Measurements from ENCODE around the gene FRMD5.

DNA sequence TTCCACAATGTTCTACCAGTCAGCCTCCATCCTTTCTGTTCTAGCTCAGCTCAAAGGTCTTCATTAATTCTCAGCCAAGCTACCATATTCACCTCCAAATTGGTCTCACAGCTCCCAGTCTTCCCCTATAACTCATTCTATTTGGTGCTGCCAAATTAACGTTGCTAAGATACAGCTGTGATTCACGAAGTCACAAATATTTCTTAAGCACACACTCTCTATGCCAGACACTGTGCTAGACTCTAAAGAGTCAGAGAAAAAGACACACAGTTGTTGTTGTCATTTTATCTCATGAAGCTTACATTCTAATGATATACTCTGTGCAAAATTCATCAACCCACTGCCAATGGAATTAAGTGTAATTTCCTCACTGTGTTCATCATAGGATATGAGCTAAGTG is 102.8 kb downstream of the FRMD5 start:
- TF ChIP-seq, protein P1, sequence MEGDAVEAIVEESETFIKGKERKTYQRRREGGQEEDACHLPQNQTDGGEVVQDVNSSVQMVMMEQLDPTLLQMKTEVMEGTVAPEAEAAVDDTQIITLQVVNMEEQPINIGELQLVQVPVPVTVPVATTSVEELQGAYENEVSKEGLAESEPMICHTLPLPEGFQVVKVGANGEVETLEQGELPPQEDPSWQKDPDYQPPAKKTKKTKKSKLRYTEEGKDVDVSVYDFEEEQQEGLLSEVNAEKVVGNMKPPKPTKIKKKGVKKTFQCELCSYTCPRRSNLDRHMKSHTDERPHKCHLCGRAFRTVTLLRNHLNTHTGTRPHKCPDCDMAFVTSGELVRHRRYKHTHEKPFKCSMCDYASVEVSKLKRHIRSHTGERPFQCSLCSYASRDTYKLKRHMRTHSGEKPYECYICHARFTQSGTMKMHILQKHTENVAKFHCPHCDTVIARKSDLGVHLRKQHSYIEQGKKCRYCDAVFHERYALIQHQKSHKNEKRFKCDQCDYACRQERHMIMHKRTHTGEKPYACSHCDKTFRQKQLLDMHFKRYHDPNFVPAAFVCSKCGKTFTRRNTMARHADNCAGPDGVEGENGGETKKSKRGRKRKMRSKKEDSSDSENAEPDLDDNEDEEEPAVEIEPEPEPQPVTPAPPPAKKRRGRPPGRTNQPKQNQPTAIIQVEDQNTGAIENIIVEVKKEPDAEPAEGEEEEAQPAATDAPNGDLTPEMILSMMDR (IDR thresholded peaks at IDR 0.05; ENCODE audit: low read depth, low read length) = no peak
- no peak for TF ChIP-seq EZH2phosphoT487 (IDR thresholded peaks at IDR 0.05; ENCODE audit: low read depth)

Measured in OCI-LY3 (cell line).